ENCODE measurements around the gene PHLDA2.

Gene PHLDA2, protein sequence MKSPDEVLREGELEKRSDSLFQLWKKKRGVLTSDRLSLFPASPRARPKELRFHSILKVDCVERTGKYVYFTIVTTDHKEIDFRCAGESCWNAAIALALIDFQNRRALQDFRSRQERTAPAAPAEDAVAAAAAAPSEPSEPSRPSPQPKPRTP
- 0.65 to 13.6 (median 2.5) reads per million in 18 experiments for total RNA-seq

DNA sequence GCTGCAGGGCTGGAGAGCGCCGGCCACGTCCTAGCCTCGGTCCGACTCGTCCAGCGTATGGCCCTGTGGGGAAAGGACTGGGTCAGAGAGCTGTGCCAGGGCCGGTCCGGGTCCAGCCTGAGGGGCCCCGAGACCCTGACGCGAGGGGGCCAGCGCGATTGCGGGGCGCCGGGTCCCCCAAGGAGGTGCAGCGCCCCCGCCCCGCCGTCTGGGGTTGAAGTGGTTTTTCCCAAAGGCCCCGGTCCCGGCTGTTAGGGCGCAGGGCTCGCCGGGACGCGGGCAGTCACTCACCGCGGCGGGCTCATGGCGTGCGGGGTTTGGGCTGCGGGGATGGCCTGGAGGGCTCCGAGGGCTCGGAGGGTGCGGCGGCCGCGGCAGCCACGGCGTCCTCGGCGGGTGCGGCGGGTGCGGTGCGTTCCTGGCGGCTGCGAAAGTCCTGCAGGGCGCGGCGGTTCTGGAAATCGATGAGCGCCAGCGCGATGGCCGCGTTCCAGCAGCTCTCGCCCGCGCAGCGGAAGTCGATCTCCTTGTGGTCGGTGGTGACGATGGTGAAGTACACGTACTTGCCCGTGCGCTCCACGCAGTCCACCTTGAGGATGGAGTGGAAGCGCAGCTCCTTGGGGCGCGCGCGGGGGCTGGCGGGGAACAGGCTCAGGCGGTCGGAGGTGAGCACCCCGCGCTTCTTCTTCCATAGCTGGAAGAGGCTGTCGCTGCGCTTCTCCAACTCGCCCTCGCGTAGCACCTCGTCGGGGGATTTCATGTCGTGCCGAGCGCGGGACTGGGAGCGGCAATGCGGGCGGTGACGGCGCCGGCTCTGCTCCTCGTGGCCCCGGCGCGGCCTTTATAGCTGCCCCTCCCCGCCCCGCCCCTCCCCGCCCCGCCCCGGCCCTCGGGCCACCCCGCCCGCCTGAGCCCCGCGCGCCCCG lies at the start of gene PHLDA2:
Gene PHLDA2 (minus strand): TSS at position 816 of the 926 bp plus-strand sequence. CDS start 56 bp downstream, at position 760.
- peak; percentile 40 to 66 for DNase-seq

DNA sequence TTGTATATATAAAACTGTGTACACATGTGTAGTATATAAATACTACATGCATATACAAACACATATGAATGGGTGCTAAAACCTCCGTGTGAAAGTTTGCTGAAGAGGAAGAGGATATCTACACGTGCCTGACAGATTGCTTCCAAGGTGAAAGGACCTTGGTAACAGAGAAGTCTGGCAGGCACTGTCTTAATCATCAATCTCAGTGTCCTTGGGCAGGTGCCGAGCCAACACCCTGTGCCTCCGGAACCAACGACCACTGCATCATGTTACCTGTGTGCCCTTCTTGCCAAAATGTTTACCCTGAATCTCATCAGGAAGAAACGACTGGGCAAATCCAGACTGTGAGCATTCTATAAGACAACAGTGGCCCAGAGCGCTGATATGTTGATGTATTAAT lies 47.9 kb upstream of the PHLDA2 start:
- no peak for DNase-seq

DNA sequence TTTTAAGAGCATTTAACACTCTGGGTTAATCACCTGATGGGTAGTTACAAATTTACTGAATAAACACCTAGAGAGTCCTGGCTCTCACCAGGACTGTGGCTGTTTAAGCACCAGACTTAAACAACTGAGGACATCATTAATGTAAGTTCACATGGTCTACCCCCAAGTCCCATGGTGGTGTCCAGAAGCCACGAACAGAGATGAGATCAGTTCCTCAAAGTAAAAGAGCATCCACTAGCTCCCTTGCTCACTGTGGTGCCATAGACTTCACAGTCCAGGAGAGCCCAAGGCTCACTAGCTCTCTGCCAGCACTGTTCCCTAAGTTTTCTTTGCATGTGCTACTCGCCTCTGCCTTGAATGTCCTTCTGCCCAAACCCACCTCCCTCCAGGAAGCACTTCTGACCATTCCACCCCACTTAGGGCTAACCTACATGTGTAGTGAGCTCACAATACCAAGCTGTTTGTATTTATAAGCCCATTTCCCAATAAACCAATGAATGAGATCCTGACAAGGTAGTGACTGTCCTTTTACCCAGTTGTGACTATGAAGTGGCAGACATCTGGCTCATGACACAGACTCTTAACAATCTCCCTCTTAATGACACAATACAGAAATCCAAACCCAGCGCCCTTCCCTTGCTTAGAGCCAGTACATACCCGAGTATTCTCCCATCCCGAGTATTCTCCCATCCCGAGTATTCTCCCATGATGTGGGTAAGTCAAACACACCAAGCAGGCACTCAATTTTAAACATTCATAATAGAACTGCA lies 47.3 kb upstream of the PHLDA2 start:
- peak; percentile 27 to 55 for DNase-seq

DNA sequence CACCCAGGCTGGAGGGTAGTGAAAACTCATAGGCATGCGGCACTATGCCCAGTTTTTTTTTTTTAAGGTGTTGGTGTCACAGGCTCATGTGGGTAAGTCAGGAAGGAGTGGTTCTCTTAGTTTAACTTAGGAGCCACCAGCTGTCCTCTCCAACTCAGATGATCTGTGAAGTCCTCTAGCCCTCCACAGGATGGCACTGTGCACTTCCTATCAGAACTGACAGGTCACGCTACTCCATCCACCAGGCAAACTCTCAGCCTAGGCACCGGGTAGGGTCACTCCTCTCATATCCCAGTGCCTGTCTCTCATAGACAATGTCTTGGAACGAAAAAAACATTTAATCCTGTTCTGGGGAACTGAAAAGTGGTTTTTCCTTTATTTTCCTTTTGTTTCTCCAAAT lies 46.4 kb upstream of the PHLDA2 start:
- DNase-seq, result peak; percentile 40 to 59

DNA sequence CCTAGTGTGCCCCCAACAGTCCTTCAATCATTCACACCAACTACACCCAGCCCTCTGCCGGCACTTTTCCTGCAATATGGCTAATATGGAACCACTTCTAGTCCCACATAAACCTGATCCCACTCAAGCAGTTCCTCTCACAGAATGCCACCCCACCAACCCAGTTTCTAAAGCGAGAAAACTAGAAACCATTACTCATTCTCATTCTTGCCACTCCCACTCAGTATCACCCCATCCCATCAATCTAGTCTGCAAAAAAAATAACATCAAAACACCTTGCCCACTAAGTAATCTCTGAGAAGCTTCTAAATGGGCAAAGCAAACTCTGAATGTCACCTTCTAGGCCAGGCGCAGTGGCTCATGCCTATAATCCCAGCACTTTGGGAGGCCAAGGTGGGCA lies 45.1 kb upstream of the PHLDA2 start:
- no peak for DNase-seq

DNA sequence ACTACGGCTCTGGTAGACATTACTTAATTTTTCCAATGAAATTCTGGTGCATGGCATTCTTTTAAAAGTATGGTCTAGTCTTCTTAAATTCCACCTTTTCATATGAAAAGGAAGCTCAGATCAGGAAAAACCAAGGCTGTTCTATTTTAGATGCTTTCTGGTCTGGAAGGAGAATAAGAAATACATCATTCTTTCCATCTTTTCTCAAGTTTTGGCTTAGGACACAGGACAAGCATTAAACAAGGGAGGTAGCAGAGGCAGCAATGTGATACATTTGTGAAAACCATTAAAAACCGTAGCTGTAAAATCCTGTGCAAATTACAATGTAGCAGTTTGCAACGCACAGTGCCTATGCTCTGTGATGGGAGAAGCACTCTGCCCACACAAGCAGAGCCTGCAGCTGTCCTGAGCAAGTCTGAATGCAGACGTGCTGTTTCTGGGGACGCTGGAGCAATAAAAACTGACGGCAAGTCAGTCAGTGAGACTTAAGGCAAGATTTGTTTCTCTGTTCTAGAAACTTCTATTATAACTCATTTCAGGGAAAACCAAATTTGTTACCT lies 39.2 kb upstream of the PHLDA2 start:
- DNase-seq, result no peak

DNA sequence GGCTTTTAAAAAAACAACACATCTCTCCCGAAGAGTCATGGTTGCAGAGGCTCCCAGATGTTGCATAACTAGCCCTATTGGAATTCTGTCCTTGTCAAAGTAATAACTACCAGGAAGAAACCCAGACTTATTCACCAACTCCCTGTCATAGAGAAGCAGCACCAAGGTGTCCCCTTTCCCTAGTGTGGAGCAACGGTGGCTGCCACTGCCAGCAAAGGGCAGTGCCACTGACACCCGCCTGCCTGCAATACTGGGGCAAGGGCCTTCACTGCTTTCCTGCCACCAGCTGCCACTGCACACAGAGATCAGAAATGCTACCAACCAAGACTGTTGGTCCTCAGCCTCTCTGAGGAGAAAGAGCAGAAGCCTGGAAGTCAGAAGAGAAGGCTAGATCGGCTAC lies 35.6 kb upstream of the PHLDA2 start:
- no peak for DNase-seq

DNA sequence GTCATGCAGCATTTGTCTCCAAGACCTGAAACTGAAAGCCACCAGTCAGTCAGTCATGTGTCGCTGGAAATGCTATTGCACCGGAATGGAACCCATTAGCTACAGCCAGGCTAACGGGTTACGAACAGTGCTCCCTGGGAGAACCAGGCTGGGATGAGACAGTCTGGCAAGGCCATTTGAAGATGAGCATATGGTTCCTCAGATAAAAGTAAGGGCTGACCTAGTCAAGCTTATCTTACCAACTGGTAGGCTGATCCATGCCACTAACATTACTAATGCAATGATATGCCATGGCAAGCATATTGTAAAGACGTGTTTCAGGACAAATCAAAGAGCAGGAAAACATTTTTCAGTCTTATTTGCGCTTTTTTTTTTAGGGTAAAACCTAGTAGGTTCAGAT lies 34.5 kb upstream of the PHLDA2 start:
- DNase-seq, result no peak

DNA sequence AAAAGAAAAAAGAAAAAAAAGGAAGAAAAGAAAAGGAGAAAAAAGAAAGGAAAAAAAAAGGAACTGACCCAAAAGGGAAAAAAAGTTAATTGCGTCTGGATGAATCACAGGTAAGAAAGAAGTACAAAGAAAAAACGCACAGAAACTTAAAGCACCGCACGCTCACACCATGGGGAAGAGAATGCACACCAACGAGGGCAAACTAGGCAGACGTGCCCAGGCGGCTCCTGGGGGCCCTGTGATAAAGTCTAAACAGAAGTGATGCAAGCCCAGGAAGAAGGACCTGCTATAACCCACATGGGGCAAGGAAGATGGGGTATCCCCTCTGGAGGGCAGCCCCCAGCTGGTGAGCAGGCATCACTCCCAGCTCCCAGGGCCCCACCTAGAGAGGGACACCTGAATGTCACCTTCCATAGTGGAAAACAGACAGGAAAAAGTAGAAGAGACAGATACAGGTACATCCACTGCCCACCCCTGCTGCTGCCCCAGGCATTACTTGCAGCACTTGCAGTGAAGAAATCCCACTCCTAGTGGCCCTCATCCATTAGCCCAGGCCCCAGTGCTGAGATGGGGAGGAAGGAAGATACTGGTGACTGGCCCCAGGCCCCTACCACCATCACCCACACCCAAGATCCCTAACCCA lies 34.0 kb upstream of the PHLDA2 start:
- no peak for DNase-seq

DNA sequence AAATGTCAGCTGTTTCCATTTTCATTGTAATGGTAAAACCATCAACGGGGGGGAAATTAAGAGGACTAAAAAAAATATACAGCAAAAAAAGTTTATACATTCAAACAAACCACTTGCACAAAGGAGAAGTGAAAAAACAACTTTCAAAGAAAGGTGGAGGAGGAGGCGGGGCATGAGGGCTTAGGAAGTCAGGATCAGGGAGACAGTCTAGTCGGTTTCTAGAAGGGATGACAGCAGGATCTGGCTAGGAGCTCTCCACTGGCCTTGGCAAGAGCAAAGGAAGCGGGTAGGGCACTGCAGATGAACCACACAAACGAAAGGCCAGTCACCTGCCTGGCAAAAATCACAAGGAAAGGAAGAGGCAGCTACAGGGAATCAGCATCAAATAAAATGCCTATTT lies 31.9 kb upstream of the PHLDA2 start:
- DNase-seq, result no peak

DNA sequence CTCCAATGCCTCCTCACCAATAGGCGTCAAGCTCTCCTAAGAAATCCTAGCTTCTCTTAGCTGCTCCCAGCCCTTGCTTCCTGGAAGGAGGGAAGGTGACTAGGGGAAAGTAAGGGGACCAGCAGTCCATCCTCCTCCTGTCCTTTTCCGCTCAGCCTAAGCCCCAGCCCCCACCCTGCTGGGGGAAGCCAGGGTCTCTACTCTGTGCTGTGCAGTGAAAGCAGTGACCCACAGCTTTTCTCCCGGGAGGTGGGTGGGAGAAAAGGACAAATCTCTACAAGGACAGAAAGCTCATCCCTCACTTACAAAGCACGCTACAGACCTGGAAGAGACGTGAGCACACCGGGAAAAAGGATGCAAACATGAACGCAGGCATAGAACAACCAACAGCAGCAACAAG lies 30.9 kb upstream of the PHLDA2 start:
- DNase-seq, result no peak

DNA sequence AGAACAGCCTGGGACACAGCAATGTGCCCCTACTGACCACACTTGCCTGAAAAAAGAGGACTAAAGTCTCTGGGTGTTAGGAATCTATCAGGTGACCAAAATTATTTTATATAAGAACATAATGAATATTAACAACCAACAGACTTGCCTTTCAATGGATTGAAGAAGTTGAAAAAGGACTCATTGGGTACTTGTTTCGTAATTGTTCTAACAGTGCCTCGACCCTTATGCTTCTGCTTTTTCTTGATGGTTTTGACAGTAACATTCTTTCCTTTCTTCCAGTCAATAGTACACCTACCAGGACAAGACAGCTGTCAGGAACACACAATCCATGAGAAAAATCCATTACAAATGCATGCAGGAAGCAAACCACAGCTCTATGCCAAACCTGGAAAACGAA lies 29.0 kb upstream of the PHLDA2 start:
- DNase-seq, result peak; percentile 8 to 54

DNA sequence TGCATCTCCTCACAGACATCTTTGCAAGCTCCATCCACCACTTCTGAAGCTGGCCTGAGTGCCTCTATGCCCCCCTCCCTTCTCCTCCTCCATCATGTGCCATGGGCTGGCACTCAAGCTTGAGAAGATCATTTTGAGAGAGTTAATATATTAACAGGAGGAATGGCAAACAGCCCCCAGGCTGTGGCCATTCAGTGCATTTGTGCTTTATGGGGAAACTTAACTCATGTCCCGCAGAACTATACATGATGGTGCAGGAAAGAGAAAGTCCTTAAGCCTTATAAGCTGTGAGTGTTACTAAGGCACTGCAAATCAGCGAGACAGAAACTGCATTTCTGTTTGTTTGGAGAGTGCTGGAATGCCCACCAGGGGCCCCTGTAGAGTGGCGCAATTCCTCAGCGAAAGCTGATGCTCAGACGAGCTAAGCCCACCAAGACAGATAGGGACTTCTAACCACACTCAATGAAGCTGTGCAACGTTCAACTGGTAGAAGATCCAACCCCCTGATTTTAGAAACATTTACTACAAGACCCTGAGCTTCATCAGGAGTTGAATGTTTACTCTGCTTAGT lies 26.8 kb upstream of the PHLDA2 start:
- no peak for DNase-seq

DNA sequence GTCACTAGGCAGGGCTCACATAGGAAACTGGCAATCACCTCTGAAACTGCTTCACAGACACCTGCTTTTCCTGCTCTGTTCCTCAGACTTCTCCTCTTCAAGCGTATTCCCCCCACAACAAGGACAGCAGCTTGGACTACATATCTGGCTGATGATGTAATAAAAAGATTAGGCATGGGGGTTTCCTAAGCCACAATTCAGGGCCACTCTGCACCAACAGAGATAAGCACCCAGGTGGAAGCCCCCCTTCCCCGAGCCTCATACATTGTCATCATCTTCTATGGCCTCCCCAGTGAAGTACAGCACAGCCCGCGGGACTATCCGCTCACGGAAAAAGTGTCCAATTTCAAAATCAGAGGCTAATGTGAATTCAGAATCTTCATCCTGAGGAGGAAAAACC lies 25.0 kb upstream of the PHLDA2 start:
- no peak for DNase-seq

DNA sequence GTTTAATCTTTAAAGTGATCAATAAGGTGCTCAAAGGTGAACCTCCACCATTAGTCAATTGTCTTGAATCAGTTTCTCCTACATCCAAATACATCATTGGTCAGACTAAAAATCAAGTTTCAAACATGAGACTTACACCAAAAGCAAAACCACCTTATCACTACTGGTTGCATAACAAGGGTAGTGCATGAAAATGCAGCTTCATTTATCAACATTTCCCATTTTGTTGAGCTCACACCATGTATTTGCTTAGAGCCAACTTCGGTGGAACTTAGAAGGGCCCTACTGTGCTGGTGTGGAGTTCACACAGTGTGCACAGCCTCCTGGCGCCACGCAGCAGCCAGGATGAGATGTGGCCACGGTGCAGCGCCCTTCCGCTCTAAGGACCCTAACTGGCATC lies 23.1 kb upstream of the PHLDA2 start:
- peak in 1 of 2 donors; percentile 11 for DNase-seq

DNA sequence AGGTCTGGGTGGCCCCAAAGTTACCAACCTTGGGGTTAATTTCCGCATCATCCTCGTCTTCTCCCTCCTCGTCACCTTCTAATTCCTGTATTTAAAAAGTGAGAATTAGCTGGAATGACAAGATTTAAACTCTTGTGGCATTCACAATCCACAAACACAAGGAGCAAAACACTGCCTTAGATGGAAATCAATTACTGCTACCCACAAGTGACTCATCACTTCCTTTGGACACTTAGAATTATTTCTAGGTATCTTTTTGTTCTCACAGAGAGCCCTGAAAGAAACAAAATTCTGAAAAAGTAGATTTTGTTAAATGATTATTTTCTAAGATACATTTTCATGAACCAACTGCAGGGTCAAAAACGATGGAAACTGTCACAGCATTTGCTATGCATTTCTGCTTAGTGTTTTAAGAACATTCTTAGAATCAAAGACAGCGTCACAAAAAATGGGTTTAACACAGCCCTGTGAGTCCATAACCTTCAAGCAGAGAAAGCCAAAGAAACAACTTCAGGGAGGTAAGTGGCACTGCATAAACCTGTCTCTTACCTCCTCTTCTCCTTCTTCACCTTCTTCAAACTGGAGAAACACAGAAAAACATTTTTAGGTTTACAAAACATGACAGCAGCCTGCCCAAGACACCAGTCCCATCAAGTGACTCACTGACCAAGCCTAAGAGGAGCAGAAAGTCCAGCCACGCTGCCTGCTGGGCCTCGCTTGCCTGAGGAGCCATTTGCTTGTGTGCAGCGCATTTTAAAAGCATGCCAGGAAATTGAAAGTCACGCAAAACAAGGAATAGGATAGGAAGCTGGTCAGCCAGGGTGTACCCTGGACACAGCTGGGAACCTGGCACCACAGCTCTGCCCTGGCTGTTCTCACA lies 22.3 kb upstream of the PHLDA2 start:
- no peak for DNase-seq

DNA sequence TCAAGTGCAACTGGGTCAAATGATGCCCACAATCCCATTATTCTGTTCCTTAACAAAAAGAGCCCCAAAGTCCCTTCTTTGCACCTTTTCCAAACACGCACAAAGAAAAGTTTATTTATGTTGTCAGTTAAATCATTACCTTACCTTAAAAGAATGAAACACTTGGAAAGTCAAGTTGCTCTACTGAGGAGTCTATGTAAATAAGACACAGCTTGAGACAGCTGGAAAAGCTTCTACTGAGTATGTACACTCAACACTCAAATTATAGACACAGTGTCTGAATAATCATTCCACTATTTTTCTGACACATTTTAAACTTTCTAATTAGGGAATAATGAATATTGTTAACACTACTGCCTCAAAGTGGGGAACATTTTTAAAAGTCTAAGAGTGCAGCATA lies 21.6 kb upstream of the PHLDA2 start:
- no peak for DNase-seq

DNA sequence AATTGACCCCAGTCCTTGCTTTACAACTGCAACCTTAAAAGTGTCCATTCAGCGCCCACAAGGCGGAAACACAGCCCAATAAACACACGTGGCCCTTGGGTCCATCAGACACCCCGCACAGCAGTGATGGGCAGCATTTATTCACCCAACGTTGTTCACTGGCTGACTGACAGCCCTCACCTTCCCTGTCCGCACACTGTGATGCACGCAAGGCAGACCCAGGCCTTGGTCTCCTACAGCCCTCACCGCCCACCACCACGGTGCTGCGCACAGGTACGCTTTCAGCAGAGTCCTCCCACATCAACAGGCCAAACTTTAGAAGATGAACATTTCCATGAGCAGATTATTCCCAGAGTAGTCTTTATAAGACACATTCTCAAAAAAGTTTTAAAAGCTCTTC lies 20.7 kb upstream of the PHLDA2 start:
- no peak for DNase-seq

DNA sequence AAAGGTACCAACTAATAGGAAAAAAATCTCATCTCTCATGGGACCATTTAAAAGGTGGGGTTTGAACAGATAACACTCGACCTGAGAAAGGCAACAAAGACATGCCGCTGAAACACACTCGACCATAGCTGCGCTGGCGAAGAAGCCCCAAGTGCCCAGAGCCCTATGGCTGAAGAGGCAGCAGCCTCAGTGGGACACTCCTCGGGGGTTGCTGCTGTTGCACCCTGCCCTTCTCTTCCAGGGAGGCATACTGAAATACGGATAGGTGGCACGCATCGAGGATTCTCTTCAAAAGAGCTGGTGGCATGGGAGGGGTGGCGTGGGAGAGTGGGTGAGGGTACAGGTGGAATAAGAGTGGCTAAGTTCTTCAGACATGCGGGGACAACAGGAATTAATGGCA lies 18.5 kb upstream of the PHLDA2 start:
- no peak for DNase-seq

DNA sequence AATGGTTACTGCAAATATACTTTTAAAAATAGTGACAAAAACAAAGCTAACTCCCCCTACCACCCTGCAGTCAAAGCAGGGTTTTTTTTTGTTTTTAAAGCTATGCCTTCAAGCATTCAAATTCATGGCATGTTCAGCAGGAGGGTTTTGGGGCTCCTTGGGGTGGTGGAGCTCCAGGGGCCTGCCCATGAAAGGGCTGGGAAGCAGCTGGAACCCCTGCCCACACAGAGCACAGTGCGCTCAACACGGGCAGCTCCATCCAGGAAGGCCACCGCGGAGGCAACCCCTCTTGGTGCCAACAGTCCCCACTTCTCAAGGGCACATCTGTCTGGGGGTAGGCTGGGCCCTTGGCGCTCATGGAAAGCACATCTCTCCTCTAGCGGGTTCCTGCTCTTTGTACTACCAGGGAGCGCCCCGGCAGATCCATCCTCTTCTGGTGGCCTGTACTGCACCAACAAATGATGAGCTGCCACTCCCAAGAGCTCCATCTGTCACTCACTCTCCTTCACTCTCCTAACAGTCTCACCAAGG lies 16.6 kb upstream of the PHLDA2 start:
- DNase-seq, result no peak
